MG63 (cell line): ENCODE results near the gene NOM1. TPM values are rescaled to one million over a fixed set of nuclear protein-coding genes. Genes with fewer than 3 reads are reported as not detected.

ENCODE experiments used
- DNase-seq: peaks from one replicate; pipeline ENCODE4 v3.0.0-alpha.2; 2020
- H3K27me3 ChIP-seq: fragments of 250-450 bp; sonication (Bioruptor Pico); 2 replicates; pipeline ENCODE4 v1.5.1; 2020; ENCODE audit warnings: mild to moderate bottlenecking, moderate library complexity
- H3K36me3 ChIP-seq: fragments of 250-450 bp; sonication (Bioruptor Pico); 2 replicates; pipeline ENCODE4 v1.5.1; 2020; ENCODE audit warnings: mild to moderate bottlenecking, moderate library complexity
- H3K4me3 ChIP-seq: fragments of 250-450 bp; sonication (Bioruptor Pico); 2 replicates; pipeline ENCODE4 v1.5.1; 2020; ENCODE audit warnings: mild to moderate bottlenecking, moderate library complexity
- H3K9me3 ChIP-seq: fragments of 250-450 bp; sonication (Bioruptor Pico); 2 replicates; pipeline ENCODE4 v1.5.1; 2020; ENCODE audit warnings: mild to moderate bottlenecking, moderate library complexity
- total RNA-seq: library from RNA; depleted of rRNA; stranded (reverse); fragments of >200 nt; shearing (Covaris generic); gene quantifications from 2 replicates; pipeline ENCODE4 v1.2.3, GENCODE V29; 2014; ENCODE audit warnings: low replicate concordance

The NOM1 gene
- total RNA-seq, 1 experiment from 2014 or later: 5.6 TPM

- no peaks in the 10 kb centered on the region for H3K36me3 ChIP-seq
- H3K4me3 ChIP-seq: no peak overlapping the region
- no peaks in the 10 kb centered on the region for H3K27me3 ChIP-seq
- no peak for DNase-seq
- no peaks in the 10 kb centered on the region for H3K9me3 ChIP-seq
Observed at GRCh38 chr7:157007470-157008066, 58.1 kb downstream of the NOM1 start.

- no peak for DNase-seq
- H3K27me3 ChIP-seq: no peaks in the 10 kb centered on the region
- H3K36me3 ChIP-seq: no peaks in the 10 kb centered on the region
- no peak overlapping the region for H3K4me3 ChIP-seq
- H3K9me3 ChIP-seq: no peaks in the 10 kb centered on the region
Observed at GRCh38 chr7:157008206-157009169, 59.0 kb downstream of the NOM1 start.

GRCh38 chr7:157009170-157009777 lies 59.8 kb downstream of the NOM1 start:
- Histone ChIP-seq H3K36me3 (no peaks in the 10 kb centered on the region), H3K4me3 (no peak overlapping the region), H3K9me3 (no peaks in the 10 kb centered on the region), H3K27me3 (no peaks in the 10 kb centered on the region)
- no peak for DNase-seq

GRCh38 chr7:157009778-157010587 lies 60.5 kb downstream of the NOM1 start:
- no peak for DNase-seq

GRCh38 chr7:157010588-157011332 lies 61.2 kb downstream of the NOM1 start, which contains the start of gene MNX1:
Gene MNX1, minus strand, starts transcription at chr7:157010663. Its CDS starts 313 bp downstream, at chr7:157010350.
- Histone ChIP-seq H3K9me3 (no peaks in the 10 kb centered on the region), H3K27me3 (no peaks in the 10 kb centered on the region), H3K4me3 (peak within 1 kb of the TSS; percentile 58), H3K36me3 (no peaks in the 10 kb centered on the region)
- peak; percentile 78 for DNase-seq

More at GRCh38 chr7:157009778-157010587, 60.5 kb downstream of the NOM1 start:
- Histone ChIP-seq H3K36me3 (no peaks in the 10 kb centered on the region), H3K4me3 (peak overlapping the region; percentile 58), H3K9me3 (no peaks in the 10 kb centered on the region), H3K27me3 (no peaks in the 10 kb centered on the region)

- H3K36me3 ChIP-seq: no peaks in the 10 kb centered on the region
- DNase-seq: no peak
- no peaks in the 10 kb centered on the region for H3K9me3 ChIP-seq
- no peaks in the 10 kb centered on the region for H3K27me3 ChIP-seq
- H3K4me3 ChIP-seq: no peak overlapping the region
Observed at GRCh38 chr7:157011333-157012112, 62.0 kb downstream of the NOM1 start.

- no peaks in the 10 kb centered on the region for H3K27me3 ChIP-seq
- no peak for DNase-seq
- no peaks in the 10 kb centered on the region for H3K9me3 ChIP-seq
- no peak overlapping the region for H3K4me3 ChIP-seq
- no peaks in the 10 kb centered on the region for H3K36me3 ChIP-seq
Observed at GRCh38 chr7:157012113-157012547, 62.6 kb downstream of the NOM1 start.

- no peaks in the 10 kb centered on the region for H3K9me3 ChIP-seq
- H3K4me3 ChIP-seq: no peak overlapping the region
- no peak for DNase-seq
- H3K36me3 ChIP-seq: no peaks in the 10 kb centered on the region
- no peaks in the 10 kb centered on the region for H3K27me3 ChIP-seq
Observed at GRCh38 chr7:157013101-157013500, 63.6 kb downstream of the NOM1 start.

- no peaks in the 10 kb centered on the region for H3K36me3 ChIP-seq
- H3K27me3 ChIP-seq: no peaks in the 10 kb centered on the region
- no peak overlapping the region for H3K4me3 ChIP-seq
- no peak for DNase-seq
- no peaks in the 10 kb centered on the region for H3K9me3 ChIP-seq
Observed at GRCh38 chr7:157013602-157014549, 64.4 kb downstream of the NOM1 start.

GRCh38 chr7:157014635-157015555 lies 65.4 kb downstream of the NOM1 start:
- no peak overlapping the region for H3K4me3 ChIP-seq
- no peaks in the 10 kb centered on the region for H3K27me3 ChIP-seq
- no peaks in the 10 kb centered on the region for H3K36me3 ChIP-seq
- no peaks in the 10 kb centered on the region for H3K9me3 ChIP-seq
- no peak for DNase-seq

- Histone ChIP-seq H3K36me3 (no peaks in the 10 kb centered on the region), H3K4me3 (no peak overlapping the region), H3K27me3 (no peaks in the 10 kb centered on the region; the same call in 1 of the 2 replicates), H3K9me3 (no peaks in the 10 kb centered on the region)
- no peak for DNase-seq
Observed at GRCh38 chr7:157016024-157016351, 66.5 kb downstream of the NOM1 start.

- H3K36me3 ChIP-seq: no peaks in the 10 kb centered on the region
- no peak for DNase-seq
- H3K4me3 ChIP-seq: no peak overlapping the region
- H3K27me3 ChIP-seq: peaks cover under 1% of the 10 kb centered on the region; the same call in 1 of the 2 replicates
- H3K9me3 ChIP-seq: no peaks in the 10 kb centered on the region
Observed at GRCh38 chr7:157016352-157017041, 67.0 kb downstream of the NOM1 start.

- Histone ChIP-seq H3K4me3 (no peak overlapping the region), H3K36me3 (no peaks in the 10 kb centered on the region), H3K27me3 (peaks cover 2% of the 10 kb centered on the region; the same call in 1 of the 2 replicates), H3K9me3 (no peaks in the 10 kb centered on the region)
- DNase-seq: no peak
Observed at GRCh38 chr7:157017149-157017548, 67.6 kb downstream of the NOM1 start.
